ENCODE results near the gene SSTR3.

DNA sequence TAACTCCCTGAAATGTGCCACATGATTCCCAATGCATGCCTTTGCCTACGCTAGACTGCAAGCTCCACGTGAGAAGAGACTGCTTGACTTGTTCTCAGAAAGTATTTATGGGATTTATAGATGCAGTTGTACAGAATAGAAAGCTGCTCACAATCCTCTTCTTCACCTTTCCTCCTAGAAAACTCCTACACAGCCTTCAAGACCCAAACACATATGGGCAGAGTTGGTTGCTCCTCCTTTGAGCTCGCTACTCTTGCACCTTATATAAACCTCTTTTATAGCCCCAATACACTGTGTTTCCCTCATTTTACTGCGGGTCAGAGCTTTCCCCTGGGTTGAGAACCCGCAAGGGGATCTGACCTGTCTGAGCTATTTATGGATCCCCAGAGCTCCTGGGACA lies 40.6 kb downstream of the SSTR3 start:
- TF ChIP-seq EZH2phosphoT487 (IDR thresholded peaks at IDR 0.05; ENCODE audit: insufficient read depth, low read depth), result no peak
- no peak for TF ChIP-seq EZH2 (IDR thresholded peaks at IDR 0.05; ENCODE audit: insufficient read depth, poor library complexity, severe bottlenecking)

All from GM23248 (cell line).